ENCODE data around the gene NXN. TPM values are rescaled to one million over a fixed set of nuclear protein-coding genes. Genes with fewer than 3 reads are reported as not detected.

The NXN gene
- total RNA-seq, 4 donors from 2014 or later, result 10.6 to 222 (median 13.8) TPM

- Histone ChIP-seq H3K4me3 (no peak overlapping the region), H3K27me3 (no peaks in the 10 kb centered on the region), H3K4me1 (peaks cover 7 to 32% (median 17%) of the 10 kb centered on the region in 4 donors), H3K27ac (peak overlapping the region; percentile 66 to 79 (median 68)), H3K9me3 (no peaks in the 10 kb centered on the region), H3K36me3 (no peaks in the 10 kb centered on the region)
- DNase-seq, result no peak
- intact Hi-C loops (cut with DNase I; ENCODE audit: low total_unique reads) (no loop called here), in situ Hi-C loops (cut with MboI; ENCODE audit: low pct_ligation_motif_present in 1 of 4, low pct_unique_long_range_greater_than_20kb in 1 of 4, low sequenced_read_pairs in 3 of 4) (no loop called here)
- TF ChIP-seq POLR2AphosphoS5 (IDR thresholded peaks at IDR 0.05), result no peak
- TF ChIP-seq EP300 (IDR thresholded peaks at IDR 0.05; ENCODE audit: low read depth), result no peak
- TF ChIP-seq POLR2A (IDR thresholded peaks at IDR 0.05), result no peak
- TF ChIP-seq CTCF (IDR thresholded peaks at IDR 0.05), result no peak
- 80 to 87% methylated on average over 1 to 11 of the region's 11 CpGs for WGBS, 2 donors (ENCODE audit: low coverage in 1 of 2)
Observed at GRCh38 chr17:1018547-1018946, 39.0 kb upstream of the NXN start.

GRCh38 chr17:1013729-1014090, 34.1 kb upstream of the NXN start:
- intact Hi-C loops (cut with DNase I; ENCODE audit: low total_unique reads), result no loop called here
- DNase-seq, result no peak
- WGBS, 2 donors (ENCODE audit: low coverage in 1 of 2), result 91 to 100% methylated on average over 1 to 9 of the region's 9 CpGs
- Histone ChIP-seq H3K4me1 (peaks cover 0 to under 1% (median 0%) of the 10 kb centered on the region in 4 donors), H3K27me3 (no peaks in the 10 kb centered on the region), H3K36me3 (peaks cover 0 to 32% (median 16%) of the 10 kb centered on the region in 4 donors), H3K27ac (no peak overlapping the region), H3K9me3 (no peaks in the 10 kb centered on the region), H3K4me3 (no peak overlapping the region)
- in situ Hi-C loops (cut with MboI; ENCODE audit: low pct_ligation_motif_present in 1 of 4, low pct_unique_long_range_greater_than_20kb in 1 of 4, low sequenced_read_pairs in 3 of 4), result no loop called here
- TF ChIP-seq POLR2AphosphoS5 (IDR thresholded peaks at IDR 0.05) (no peak), CTCF (IDR thresholded peaks at IDR 0.05) (no peak), POLR2A (IDR thresholded peaks at IDR 0.05) (no peak), EP300 (IDR thresholded peaks at IDR 0.05; ENCODE audit: low read depth) (no peak)

- Histone ChIP-seq H3K9me3 (no peaks in the 10 kb centered on the region), H3K4me3 (no peak overlapping the region), H3K36me3 (peaks cover 0 to 35% (median 16%) of the 10 kb centered on the region in 4 donors), H3K4me1 (no peaks in the 10 kb centered on the region), H3K27ac (no peak overlapping the region), H3K27me3 (no peaks in the 10 kb centered on the region)
- in situ Hi-C loops (cut with MboI; ENCODE audit: low pct_ligation_motif_present in 1 of 4, low pct_unique_long_range_greater_than_20kb in 1 of 4, low sequenced_read_pairs in 3 of 4) (no loop called here), intact Hi-C loops (cut with DNase I; ENCODE audit: low total_unique reads) (no loop called here)
- no peak for TF ChIP-seq POLR2AphosphoS5 (IDR thresholded peaks at IDR 0.05)
- no peak for TF ChIP-seq EP300 (IDR thresholded peaks at IDR 0.05; ENCODE audit: low read depth)
- no peak for TF ChIP-seq CTCF (IDR thresholded peaks at IDR 0.05)
- TF ChIP-seq POLR2A (IDR thresholded peaks at IDR 0.05), result no peak
- 77 to 90% methylated on average over 2 to 26 of the region's 30 CpGs for WGBS, 2 donors (ENCODE audit: low coverage in 1 of 2)
- no peak for DNase-seq
Observed at GRCh38 chr17:1012823-1013728, 33.5 kb upstream of the NXN start.

- Histone ChIP-seq H3K27ac (no peak overlapping the region), H3K4me1 (peaks cover 0 to 4% (median 0%) of the 10 kb centered on the region in 4 donors)
- DNase-seq, result no peak
Observed at GRCh38 chr17:1011760-1012735, 32.5 kb upstream of the NXN start.

More at GRCh38 chr17:1011760-1012735, 32.5 kb upstream of the NXN start:
- TF ChIP-seq POLR2A (IDR thresholded peaks at IDR 0.05), result no peak
- intact Hi-C loops (cut with DNase I; ENCODE audit: low total_unique reads), result no loop called here
- 78 to 89% methylated on average over 7 to 55 of the region's 57 CpGs for WGBS, 2 donors (ENCODE audit: low coverage in 1 of 2)
- H3K36me3 ChIP-seq, result peaks cover 0 to 40% (median 16%) of the 10 kb centered on the region in 4 donors
- no peak overlapping the region for H3K4me3 ChIP-seq
- H3K27me3 ChIP-seq, result no peaks in the 10 kb centered on the region
- in situ Hi-C loops (cut with MboI; ENCODE audit: low pct_ligation_motif_present in 1 of 4, low pct_unique_long_range_greater_than_20kb in 1 of 4, low sequenced_read_pairs in 3 of 4), result no loop called here
- no peaks in the 10 kb centered on the region for H3K9me3 ChIP-seq

Measured in transverse colon (tissue), 4 donors.